ENCODE results near the gene RPL32. TPM values are rescaled to one million over a fixed set of nuclear protein-coding genes. Genes with fewer than 3 reads are reported as not detected.

Gene RPL32
- total and polyA plus RNA-seq, 7 donors, result 920 to 3,640 (median 1,772) TPM

- WGBS, 2 donors, result 85 to 90% methylated on average over 4 of the region's 4 CpGs
- Histone ChIP-seq H3K4me3 (no peak overlapping the region), H3K27ac (no peak overlapping the region), H3K4me1 (no peaks in the 10 kb centered on the region), H3K27me3 (no peaks in the 10 kb centered on the region), H3K9me3 (no peaks in the 10 kb centered on the region), H3K36me3 (peaks cover 17 to 97% (median 45%) of the 10 kb centered on the region in 4 donors)
- no peak for TF ChIP-seq POLR2A (IDR thresholded peaks at IDR 0.05)
- no peak for TF ChIP-seq EP300 (IDR thresholded peaks at IDR 0.05)
- TF ChIP-seq POLR2AphosphoS5 (IDR thresholded peaks at IDR 0.05), result no peak
- TF ChIP-seq, protein P1, sequence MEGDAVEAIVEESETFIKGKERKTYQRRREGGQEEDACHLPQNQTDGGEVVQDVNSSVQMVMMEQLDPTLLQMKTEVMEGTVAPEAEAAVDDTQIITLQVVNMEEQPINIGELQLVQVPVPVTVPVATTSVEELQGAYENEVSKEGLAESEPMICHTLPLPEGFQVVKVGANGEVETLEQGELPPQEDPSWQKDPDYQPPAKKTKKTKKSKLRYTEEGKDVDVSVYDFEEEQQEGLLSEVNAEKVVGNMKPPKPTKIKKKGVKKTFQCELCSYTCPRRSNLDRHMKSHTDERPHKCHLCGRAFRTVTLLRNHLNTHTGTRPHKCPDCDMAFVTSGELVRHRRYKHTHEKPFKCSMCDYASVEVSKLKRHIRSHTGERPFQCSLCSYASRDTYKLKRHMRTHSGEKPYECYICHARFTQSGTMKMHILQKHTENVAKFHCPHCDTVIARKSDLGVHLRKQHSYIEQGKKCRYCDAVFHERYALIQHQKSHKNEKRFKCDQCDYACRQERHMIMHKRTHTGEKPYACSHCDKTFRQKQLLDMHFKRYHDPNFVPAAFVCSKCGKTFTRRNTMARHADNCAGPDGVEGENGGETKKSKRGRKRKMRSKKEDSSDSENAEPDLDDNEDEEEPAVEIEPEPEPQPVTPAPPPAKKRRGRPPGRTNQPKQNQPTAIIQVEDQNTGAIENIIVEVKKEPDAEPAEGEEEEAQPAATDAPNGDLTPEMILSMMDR (IDR thresholded peaks at IDR 0.05), result no peak
- no peak for DNase-seq
- intact Hi-C loops (cut with DNase I), result no loop called here
These were observed 12.6 kb downstream of the RPL32 start for GRCh38 chr3:12828751-12829150.

GRCh38 chr3:12825156-12825555 lies 16.2 kb downstream of the RPL32 start:
- intact Hi-C loops (cut with DNase I), result no loop called here
- H3K4me1 ChIP-seq, result no peaks in the 10 kb centered on the region
- no peak for DNase-seq
- peaks cover 6 to 78% (median 31%) of the 10 kb centered on the region in 4 donors for H3K36me3 ChIP-seq
- no peak overlapping the region for H3K4me3 ChIP-seq
- no peaks in the 10 kb centered on the region for H3K9me3 ChIP-seq
- WGBS, 2 donors, result 68 to 84% methylated on average over 8 of the region's 8 CpGs
- TF ChIP-seq POLR2A (IDR thresholded peaks at IDR 0.05) (no peak), EP300 (IDR thresholded peaks at IDR 0.05) (no peak), POLR2AphosphoS5 (IDR thresholded peaks at IDR 0.05) (no peak)
- TF ChIP-seq, protein P1 (IDR thresholded peaks at IDR 0.05), result no peak
- H3K27me3 ChIP-seq, result no peaks in the 10 kb centered on the region
- no peak overlapping the region for H3K27ac ChIP-seq

DNA sequence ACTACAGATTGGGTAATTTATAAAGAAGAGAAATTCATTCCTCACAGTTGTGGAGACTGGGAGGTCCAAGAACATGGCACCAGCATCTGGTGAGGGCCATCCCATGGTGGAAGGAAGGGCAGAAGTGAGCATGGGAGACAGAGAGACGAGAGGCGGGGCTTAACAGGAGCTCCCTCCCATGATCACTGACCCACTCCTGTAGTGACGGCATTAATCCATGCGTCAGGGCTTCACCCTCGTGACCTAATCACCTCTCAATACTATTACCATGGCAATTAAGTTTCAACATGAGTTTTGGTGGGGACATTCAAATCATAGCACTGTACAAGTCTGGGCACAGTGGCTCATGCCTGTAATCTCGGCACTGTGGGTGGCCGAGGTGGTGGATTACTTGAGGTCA lies 17.1 kb downstream of the RPL32 start:
- WGBS, 2 donors, result 84 to 90% methylated on average over 7 of the region's 7 CpGs
- no peak overlapping the region for H3K27ac ChIP-seq
- H3K4me3 ChIP-seq, result no peak overlapping the region
- no peaks in the 10 kb centered on the region for H3K4me1 ChIP-seq
- H3K36me3 ChIP-seq, result peaks cover 6 to 77% (median 31%) of the 10 kb centered on the region in 4 donors
- no peaks in the 10 kb centered on the region for H3K27me3 ChIP-seq
- TF ChIP-seq POLR2A (IDR thresholded peaks at IDR 0.05) (no peak), POLR2AphosphoS5 (IDR thresholded peaks at IDR 0.05) (no peak), EP300 (IDR thresholded peaks at IDR 0.05) (no peak)
- TF ChIP-seq, protein P1 (IDR thresholded peaks at IDR 0.05), result no peak
- no peak for DNase-seq
- H3K9me3 ChIP-seq, result no peaks in the 10 kb centered on the region
- intact Hi-C loops (cut with DNase I), result no loop called here

DNA sequence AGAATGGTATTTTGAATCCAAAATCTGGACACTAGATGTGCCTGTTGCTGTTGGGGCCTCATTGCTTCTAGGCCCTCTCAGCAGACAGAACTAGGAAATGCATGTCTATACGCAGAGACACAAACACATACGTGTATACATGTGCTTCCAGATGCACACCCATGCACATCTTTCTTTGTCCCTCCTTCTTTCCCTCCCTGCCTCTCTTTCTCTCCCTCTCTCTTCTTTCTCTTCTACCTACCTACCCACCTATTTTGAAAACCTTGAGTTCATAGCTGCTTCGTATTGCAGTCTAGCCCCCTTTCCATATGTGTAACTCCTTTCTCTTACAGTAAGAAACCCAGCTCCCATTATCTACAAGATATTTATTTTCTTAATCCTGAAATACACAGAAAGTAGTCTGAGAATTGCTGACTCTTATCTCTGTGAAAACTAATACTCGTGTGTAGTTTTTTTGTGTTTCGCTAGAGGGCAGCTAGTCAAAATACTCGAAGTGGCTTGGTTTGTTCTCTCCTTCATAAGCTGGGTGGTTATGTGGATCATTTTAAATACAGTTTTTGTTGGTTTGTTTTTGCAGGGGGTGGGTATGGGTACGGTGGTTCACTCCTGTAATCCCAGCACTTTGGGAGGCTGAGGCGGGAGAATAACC lies 18.5 kb downstream of the RPL32 start:
- no peak for TF ChIP-seq POLR2A (IDR thresholded peaks at IDR 0.05)
- TF ChIP-seq, protein P1 (IDR thresholded peaks at IDR 0.05), result no peak
- Histone ChIP-seq H3K36me3 (peaks cover 19 to 76% (median 27%) of the 10 kb centered on the region in 4 donors), H3K9me3 (no peaks in the 10 kb centered on the region), H3K4me3 (no peak overlapping the region), H3K4me1 (no peaks in the 10 kb centered on the region), H3K27me3 (no peaks in the 10 kb centered on the region), H3K27ac (no peak overlapping the region)
- intact Hi-C loops (cut with DNase I), result no loop called here
- 42 to 66% methylated on average over 8 of the region's 8 CpGs for WGBS, 2 donors
- DNase-seq, result no peak

DNA sequence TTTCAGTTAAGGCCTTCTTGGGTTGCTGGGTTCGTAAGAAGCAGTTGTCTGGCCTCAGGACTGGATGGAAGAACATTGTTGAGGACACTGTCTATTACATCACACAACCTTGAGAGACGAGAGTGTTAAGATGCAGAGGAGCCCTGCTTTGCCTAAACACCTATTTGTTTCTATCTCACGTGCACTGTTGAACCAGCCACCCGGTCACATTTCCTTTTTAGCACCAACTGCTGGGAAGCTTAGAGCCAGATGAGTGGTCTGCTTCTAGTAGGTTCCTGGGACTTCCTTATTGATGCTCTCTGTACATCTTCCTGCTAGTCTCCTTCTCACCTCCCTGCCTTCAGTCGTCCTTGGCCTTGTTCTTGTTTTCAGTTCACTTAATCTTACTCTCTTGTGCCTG lies 22.6 kb downstream of the RPL32 start:
- H3K4me3 ChIP-seq, result no peak overlapping the region
- no peak overlapping the region for H3K27ac ChIP-seq
- TF ChIP-seq POLR2AphosphoS5 (IDR thresholded peaks at IDR 0.05) (no peak), EP300 (IDR thresholded peaks at IDR 0.05) (no peak), POLR2A (IDR thresholded peaks at IDR 0.05) (no peak)
- TF ChIP-seq, protein P1 (IDR thresholded peaks at IDR 0.05), result no peak
- no peak for DNase-seq
- no peaks in the 10 kb centered on the region for H3K4me1 ChIP-seq
- H3K27me3 ChIP-seq, result no peaks in the 10 kb centered on the region
- intact Hi-C loops (cut with DNase I), result no loop called here
- H3K9me3 ChIP-seq, result no peaks in the 10 kb centered on the region
- WGBS, 2 donors, result 75 to 76% methylated on average over 5 of the region's 5 CpGs
- peaks cover 27 to 79% (median 33%) of the 10 kb centered on the region in 4 donors for H3K36me3 ChIP-seq

All from sigmoid colon (tissue), 7 donors.